Left ventricle myocardium inferior (tissue), 1 donor: Measurements from ENCODE around the gene PAX6. TPM values are rescaled to one million over a fixed set of nuclear protein-coding genes. Genes with fewer than 3 reads are reported as not detected.

Experiments used
- DNase-seq: peaks from one replicate; pipeline ENCODE4 v3.0.0-alpha.2; 2020
- H3K27ac ChIP-seq: fragments of 200-600 bp; replicated peaks from 2 replicates; pipeline ENCODE4 v1.8.0; 2021
- H3K27me3 ChIP-seq: fragments of 200-600 bp; 2 replicates; pipeline ENCODE4 v1.8.0; 2021; ENCODE audit warnings: low read depth
- H3K36me3 ChIP-seq: fragments of 200-600 bp; 2 replicates; pipeline ENCODE4 v1.8.0; 2021
- H3K4me1 ChIP-seq: fragments of 200-600 bp; 2 replicates; pipeline ENCODE4 v1.8.0; 2021
- H3K4me3 ChIP-seq: fragments of 200-600 bp; 2 replicates; pipeline ENCODE4 v1.8.0; 2021; ENCODE audit warnings: mild to moderate bottlenecking, moderate library complexity
- H3K9me3 ChIP-seq: fragments of 200-600 bp; replicated peaks from 2 replicates; pipeline ENCODE4 v1.8.0; 2021
- intact Hi-C: fragments of 100-400 bp; cut with micrococcal nuclease; formaldehyde crosslinking; loops from one replicate; pipeline ENCODE4 v1.11.0; 2022
- total RNA-seq: library from RNA; stranded (reverse); fragmentation: NEBNext Ultra II Directional; extraction: Animal tissue kit (Norgen Biotek cat#: 25700); gene quantifications from one replicate; pipeline ENCODE4 v1.2.1, GENCODE V29; 2021
- TF ChIP-seq, protein P1 (sequence below): fragments of 200-600 bp; IDR thresholded peaks from 2 replicates; pipeline ENCODE4 v1.8.0; 2021; ENCODE audit warnings: antibody characterized with exemption, mild to moderate bottlenecking, borderline replicate concordance
- donor health status: DM: no; HTN: yes; CAD: no; lungs with severe emphysema.

Gene PAX6
- total RNA-seq, 1 donor from 2014 or later: not detected

DNA sequence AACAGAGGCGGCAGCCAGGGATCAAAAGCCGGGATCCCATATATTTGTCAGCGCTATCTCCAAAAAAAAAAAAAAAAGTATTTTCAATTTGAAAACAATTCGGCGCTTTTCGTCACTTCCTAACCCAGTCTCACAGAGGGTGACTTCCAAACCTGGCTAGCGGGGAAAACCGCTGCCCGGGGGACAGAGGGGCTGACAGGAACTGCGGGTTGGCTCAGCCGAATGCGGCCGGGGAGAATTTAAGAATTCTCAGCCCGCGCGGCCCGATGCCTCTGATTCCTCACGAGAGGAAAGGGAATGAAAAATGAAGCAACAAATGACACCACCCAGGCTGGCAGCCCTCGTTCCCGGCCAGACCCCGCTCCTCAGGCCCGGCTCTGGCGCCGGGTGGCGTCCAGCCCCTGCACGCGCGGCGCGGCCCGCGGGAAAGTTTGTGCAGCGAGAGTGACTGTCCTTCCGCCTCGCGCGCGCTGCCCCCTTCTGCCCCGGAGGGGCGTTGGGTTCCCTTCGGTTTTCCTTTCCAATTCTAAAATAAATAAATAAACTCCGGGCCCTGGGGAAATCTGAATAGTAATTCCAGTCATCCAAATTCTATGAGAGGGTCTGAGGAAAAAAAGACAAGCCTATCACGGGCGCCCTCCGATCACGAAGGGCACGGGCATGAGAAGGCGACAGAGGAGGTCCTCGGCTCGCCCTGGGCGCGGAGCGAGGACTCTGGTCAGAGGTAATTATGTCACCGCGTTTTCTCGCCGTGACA, 4.8 kb upstream of the PAX6 start:
- intact Hi-C loops: no loop called here
- peaks cover 100% of the 10 kb centered on the region for H3K27me3 ChIP-seq

DNA sequence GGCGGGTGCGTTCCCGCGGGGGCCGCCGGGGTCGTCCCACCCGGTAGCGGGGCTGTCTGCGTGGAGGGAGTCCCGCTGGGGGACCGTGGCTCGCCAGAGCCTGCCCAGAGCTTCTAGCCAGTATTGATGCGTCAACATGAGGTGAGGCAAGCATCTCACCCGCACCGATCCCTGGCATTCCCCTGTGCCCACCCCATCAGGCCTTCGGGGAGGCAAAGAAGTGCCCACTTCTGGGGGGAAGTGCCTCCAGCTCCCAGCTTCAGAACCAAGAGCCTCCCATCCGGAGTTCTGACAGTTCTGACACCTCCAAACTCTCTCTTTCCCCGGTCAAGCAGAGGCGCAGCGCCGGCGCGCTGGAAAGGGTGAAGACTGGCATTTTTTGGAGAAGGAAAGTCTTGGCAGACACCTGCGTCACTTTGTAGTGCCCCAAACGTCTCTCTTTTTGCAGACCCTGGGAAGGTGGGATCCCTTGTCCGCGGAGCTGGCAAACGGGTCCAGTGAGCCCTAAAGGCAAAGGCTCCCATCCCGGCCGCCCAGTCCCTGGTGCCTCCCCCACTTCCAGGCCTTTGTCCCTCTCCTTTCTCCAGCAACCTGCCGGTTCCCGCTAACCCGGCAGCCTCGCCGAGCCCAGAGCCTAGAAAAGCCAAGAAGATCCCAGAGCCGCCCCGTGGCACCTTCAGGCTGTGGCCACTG, 3.2 kb upstream of the PAX6 start:
- Histone ChIP-seq H3K9me3 (no peaks in the 10 kb centered on the region), H3K36me3 (no peaks in the 10 kb centered on the region), H3K27me3 (peaks cover 100% of the 10 kb centered on the region), H3K27ac (no peak overlapping the region), H3K4me1 (peaks cover 88% of the 10 kb centered on the region), H3K4me3 (peak overlapping the region; percentile 68)
- intact Hi-C loops: no loop called here
- no peak for DNase-seq
- TF ChIP-seq, protein P1, sequence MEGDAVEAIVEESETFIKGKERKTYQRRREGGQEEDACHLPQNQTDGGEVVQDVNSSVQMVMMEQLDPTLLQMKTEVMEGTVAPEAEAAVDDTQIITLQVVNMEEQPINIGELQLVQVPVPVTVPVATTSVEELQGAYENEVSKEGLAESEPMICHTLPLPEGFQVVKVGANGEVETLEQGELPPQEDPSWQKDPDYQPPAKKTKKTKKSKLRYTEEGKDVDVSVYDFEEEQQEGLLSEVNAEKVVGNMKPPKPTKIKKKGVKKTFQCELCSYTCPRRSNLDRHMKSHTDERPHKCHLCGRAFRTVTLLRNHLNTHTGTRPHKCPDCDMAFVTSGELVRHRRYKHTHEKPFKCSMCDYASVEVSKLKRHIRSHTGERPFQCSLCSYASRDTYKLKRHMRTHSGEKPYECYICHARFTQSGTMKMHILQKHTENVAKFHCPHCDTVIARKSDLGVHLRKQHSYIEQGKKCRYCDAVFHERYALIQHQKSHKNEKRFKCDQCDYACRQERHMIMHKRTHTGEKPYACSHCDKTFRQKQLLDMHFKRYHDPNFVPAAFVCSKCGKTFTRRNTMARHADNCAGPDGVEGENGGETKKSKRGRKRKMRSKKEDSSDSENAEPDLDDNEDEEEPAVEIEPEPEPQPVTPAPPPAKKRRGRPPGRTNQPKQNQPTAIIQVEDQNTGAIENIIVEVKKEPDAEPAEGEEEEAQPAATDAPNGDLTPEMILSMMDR: no peak

More for the DNA sequence above, 4.8 kb upstream of the PAX6 start:
- no peak for DNase-seq
- Histone ChIP-seq H3K36me3 (no peaks in the 10 kb centered on the region), H3K9me3 (no peaks in the 10 kb centered on the region), H3K27ac (no peak overlapping the region), H3K4me3 (peak overlapping the region; percentile 56), H3K4me1 (peaks cover 83% of the 10 kb centered on the region)
- TF ChIP-seq, protein P1: no peak

- no peaks in the 10 kb centered on the region for H3K36me3 ChIP-seq
- H3K4me3 ChIP-seq: peak overlapping the region; percentile 68
- no peak overlapping the region for H3K27ac ChIP-seq
- H3K9me3 ChIP-seq: no peaks in the 10 kb centered on the region
- no peak for DNase-seq
- peaks cover 100% of the 10 kb centered on the region for H3K27me3 ChIP-seq
- intact Hi-C loops: no loop called here
- TF ChIP-seq, protein P1: no peak
- peaks cover 92% of the 10 kb centered on the region for H3K4me1 ChIP-seq
These were observed 2.5 kb upstream of the PAX6 start for GRCh38 chr11:31813391-31814175.

GRCh38 chr11:31812383-31813381, 1.6 kb upstream of the PAX6 start:
- Histone ChIP-seq H3K27me3 (peaks cover 100% of the 10 kb centered on the region), H3K4me1 (peaks cover 85% of the 10 kb centered on the region), H3K27ac (no peak overlapping the region), H3K36me3 (no peaks in the 10 kb centered on the region), H3K4me3 (peak overlapping the region; percentile 68), H3K9me3 (no peaks in the 10 kb centered on the region)
- intact Hi-C loops: no loop called here
- TF ChIP-seq, protein P1: no peak
- DNase-seq: no peak
